Calu3 (cell line): ENCODE measurements around the gene ATF7IP2. TPM values are rescaled to one million over a fixed set of nuclear protein-coding genes. Genes with fewer than 3 reads are reported as not detected.
A peak's percentile ranks its signal among the peaks of the same experiment; 100 is the strongest.
"Not testable (repeated sequence)": the region's sequence is repeated elsewhere in the genome, so short reads cannot be mapped to it uniquely, and the experiment has no call there.

ENCODE experiments used
- BruUV-seq: library from RNA; stranded (reverse); fragments of 400-500 nt; replicated peaks from 2 replicates; lab custom pipeline; 2021; lab: Mats Ljungman, UMichigan
- CTCF ChIA-PET: fragments of 300-600 bp; sonication (Branson Sonifier 250); formaldehyde crosslinking; loops from one replicate; lab custom pipeline; 2022; ENCODE audit warnings: antibody characterized with exemption; lab: Charles Lee
- DNase-seq: peaks from one replicate; pipeline ENCODE4 v3.0.0; 2022
- H3K27ac Mint-ChIP-seq: one replicate; pipeline ENCODE4 v1.8.0; 2022; ENCODE audit warnings: mixed read lengths; ENCODE audit not compliant: unreplicated experiment
- H3K27me3 Mint-ChIP-seq: one replicate; pipeline ENCODE4 v1.8.0; 2022; ENCODE audit warnings: mixed read lengths; ENCODE audit not compliant: unreplicated experiment
- H3K36me3 Mint-ChIP-seq: one replicate; pipeline ENCODE4 v1.8.0; 2022; ENCODE audit warnings: mild to moderate bottlenecking, moderate library complexity, mixed read lengths; ENCODE audit not compliant: insufficient read depth, unreplicated experiment
- H3K4me1 Mint-ChIP-seq: one replicate; pipeline ENCODE4 v1.8.0; 2022; ENCODE audit warnings: mild to moderate bottlenecking, low read depth, mixed read lengths; ENCODE audit not compliant: unreplicated experiment
- H3K4me3 Mint-ChIP-seq: one replicate; pipeline ENCODE4 v1.8.0; 2022; ENCODE audit warnings: mild to moderate bottlenecking, low read depth, moderate library complexity, mixed read lengths; ENCODE audit not compliant: unreplicated experiment
- H3K9me3 Mint-ChIP-seq: one replicate; pipeline ENCODE4 v1.8.0; 2022; ENCODE audit warnings: low read depth, mixed read lengths; ENCODE audit not compliant: unreplicated experiment
- CTCF ChIP-seq: fragments of 200-600 bp; IDR thresholded peaks from one replicate; pipeline ENCODE4 v1.8.0; 2022; ENCODE audit warnings: antibody characterized with exemption; ENCODE audit not compliant: unreplicated experiment
- intact Hi-C: fragments of 100-400 bp; cut with micrococcal nuclease; formaldehyde crosslinking; loops from one replicate; pipeline ENCODE4 v1.10.0; 2022; ENCODE audit not compliant: unreplicated experiment
- total RNA-seq: library from RNA; stranded (reverse); gene quantifications from 2 replicates; pipeline ENCODE4 v1.2.3, GENCODE V29; 2022

The ATF7IP2 gene
- total RNA-seq, 1 experiment from 2014 or later, result 29.7 TPM

GRCh38 chr16:10343124-10343760 lies 42.6 kb upstream of the ATF7IP2 start:
- H3K4me1 Mint-ChIP-seq, result peaks cover 18% of the 10 kb centered on the region
- H3K9me3 Mint-ChIP-seq, result peaks cover 26% of the 10 kb centered on the region
- peaks cover 9% of the 10 kb centered on the region for H3K36me3 Mint-ChIP-seq
- CTCF ChIA-PET, result no interaction called here
- no peak for DNase-seq
- no peak for TF ChIP-seq CTCF
- intact Hi-C loops, result no loop called here
- H3K27ac Mint-ChIP-seq, result peak overlapping the region; percentile 77
- no TSS peak for BruUV-seq
- no peak overlapping the region for H3K4me3 Mint-ChIP-seq
- H3K27me3 Mint-ChIP-seq, result no peaks in the 10 kb centered on the region

GRCh38 chr16:10344699-10345098 lies 41.2 kb upstream of the ATF7IP2 start:
- Mint-ChIP-seq H3K9me3 (peaks cover 20% of the 10 kb centered on the region), H3K4me1 (peaks cover 18% of the 10 kb centered on the region)
- BruUV-seq, H3K27ac Mint-ChIP-seq, H3K27me3 Mint-ChIP-seq, H3K36me3 Mint-ChIP-seq, DNase-seq, H3K4me3 Mint-ChIP-seq, intact Hi-C loops: not testable (repeated sequence)
- CTCF ChIA-PET, result interaction anchor here (0.7 kb wide), 1 partner anchor 41 kb away, joined by 3 read pairs; no protein-coding TSS in a partner anchor

- peaks cover 9% of the 10 kb centered on the region for H3K36me3 Mint-ChIP-seq
- intact Hi-C loops, result no loop called here
- CTCF ChIA-PET, result no interaction called here
Measured at GRCh38 chr16:10345629-10346028, 40.2 kb upstream of the ATF7IP2 start.

GRCh38 chr16:10349851-10350250 lies 36.0 kb upstream of the ATF7IP2 start:
- Mint-ChIP-seq H3K36me3 (no peaks in the 10 kb centered on the region), H3K4me1 (no peaks in the 10 kb centered on the region), H3K27me3 (no peaks in the 10 kb centered on the region), H3K4me3 (no peak overlapping the region), H3K27ac (no peak overlapping the region), H3K9me3 (peaks cover 7% of the 10 kb centered on the region)
- no TSS peak for BruUV-seq
- no peak for DNase-seq
- intact Hi-C loops, result no loop called here
- TF ChIP-seq CTCF, result no peak
- CTCF ChIA-PET, result no interaction called here

More at GRCh38 chr16:10345629-10346028, 40.2 kb upstream of the ATF7IP2 start:
- no peak overlapping the region for H3K4me3 Mint-ChIP-seq
- BruUV-seq, result no TSS peak
- H3K27ac Mint-ChIP-seq, result no peak overlapping the region
- H3K27me3 Mint-ChIP-seq, result no peaks in the 10 kb centered on the region
- H3K9me3 Mint-ChIP-seq, result peaks cover 17% of the 10 kb centered on the region
- no peak for DNase-seq
- TF ChIP-seq CTCF, result no peak
- peaks cover 18% of the 10 kb centered on the region for H3K4me1 Mint-ChIP-seq

GRCh38 chr16:10352262-10352661 lies 33.6 kb upstream of the ATF7IP2 start:
- intact Hi-C loops, result no loop called here
- H3K4me3 Mint-ChIP-seq, result no peak overlapping the region
- CTCF ChIA-PET, result no interaction called here
- H3K27me3 Mint-ChIP-seq, result no peaks in the 10 kb centered on the region
- H3K27ac Mint-ChIP-seq, result no peak overlapping the region
- BruUV-seq, result no TSS peak
- H3K9me3 Mint-ChIP-seq, result peaks cover 4% of the 10 kb centered on the region
- TF ChIP-seq CTCF, result no peak
- no peak for DNase-seq
- H3K36me3 Mint-ChIP-seq, result no peaks in the 10 kb centered on the region
- H3K4me1 Mint-ChIP-seq, result peaks cover 8% of the 10 kb centered on the region
